Glomerular visceral epithelial cell (primary cell): Measurements from ENCODE around the gene CENPU.
"Not testable (repeated sequence)": the region's sequence is repeated elsewhere in the genome, so short reads cannot be mapped to it uniquely, and the experiment has no call there.

Experiments
- DNase-seq: peaks from one replicate; pipeline ENCODE4 v3.0.0-alpha.2; 2016; ENCODE audit errors: extremely low spot score

The CENPU gene

DNA sequence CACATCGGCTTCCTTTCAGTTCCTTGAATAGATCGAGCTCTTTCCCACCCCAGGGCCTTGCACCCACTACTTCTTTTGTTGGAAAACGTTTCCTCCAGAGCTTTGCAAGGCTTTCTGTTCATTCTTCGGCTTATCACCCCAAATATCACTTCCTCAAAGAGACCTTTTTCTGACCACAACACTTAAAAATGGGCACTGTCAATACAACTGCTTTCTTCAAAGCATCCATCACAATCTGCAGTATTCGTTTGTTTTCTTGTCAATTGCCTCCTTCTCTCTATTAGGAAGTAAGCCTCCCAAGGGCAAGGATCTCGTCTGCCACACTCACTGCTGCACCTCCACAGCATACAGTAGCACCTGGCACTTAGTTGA, 17.7 kb upstream of the CENPU start:
- DNase-seq: no peak

- DNase-seq: no peak
Measured at GRCh38 chr4:184750926-184751584, 17.2 kb upstream of the CENPU start.

- DNase-seq: no peak
Measured at GRCh38 chr4:184748251-184748652, 14.4 kb upstream of the CENPU start.

- DNase-seq: no peak
Measured at GRCh38 chr4:184747034-184747830, 13.3 kb upstream of the CENPU start.

DNA sequence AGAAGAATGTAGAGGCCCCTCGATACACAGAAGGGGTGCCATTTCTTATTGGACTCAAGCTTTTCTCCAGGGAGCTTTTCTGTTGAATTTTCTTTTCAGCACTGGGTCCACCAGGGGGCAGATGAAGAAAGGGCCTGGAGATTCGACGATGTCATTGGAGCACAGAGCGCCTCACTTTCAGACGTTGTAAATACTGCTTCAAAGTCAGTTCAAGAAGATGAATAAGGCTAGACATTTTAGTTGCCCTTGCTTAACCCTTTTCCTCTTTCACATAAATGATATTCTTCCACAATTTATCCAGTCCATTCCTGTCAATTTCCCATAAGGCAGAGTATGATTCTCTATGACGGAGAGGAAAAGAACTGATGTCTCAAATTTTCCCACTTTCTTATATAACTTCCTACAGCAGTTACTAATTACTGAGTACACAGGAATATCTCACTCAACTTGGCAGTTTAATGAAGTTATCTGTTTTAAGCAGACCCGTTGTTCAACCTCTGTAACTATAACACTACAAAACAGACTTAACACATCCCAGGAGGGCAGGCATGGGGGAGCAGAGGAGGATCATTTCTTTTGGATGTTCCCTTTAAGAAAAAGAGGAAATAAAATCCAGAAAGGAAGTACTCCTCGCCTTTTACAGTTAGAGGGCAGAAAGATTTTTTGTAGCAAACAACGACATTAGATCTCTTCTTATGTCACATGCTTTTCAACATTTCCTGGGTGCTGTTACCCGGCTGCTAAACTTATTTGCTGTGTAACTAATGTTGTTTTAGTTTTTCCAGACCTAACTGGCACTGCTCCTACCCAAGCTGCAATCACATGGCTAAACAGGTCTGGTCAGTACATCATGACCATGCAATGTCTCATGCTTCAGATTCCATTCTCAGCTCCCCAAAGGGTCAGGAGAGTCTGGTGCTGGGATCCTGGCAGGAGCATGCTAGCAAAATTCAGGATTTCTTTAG, 12.2 kb upstream of the CENPU start:
- peak; percentile 76 for DNase-seq

DNA sequence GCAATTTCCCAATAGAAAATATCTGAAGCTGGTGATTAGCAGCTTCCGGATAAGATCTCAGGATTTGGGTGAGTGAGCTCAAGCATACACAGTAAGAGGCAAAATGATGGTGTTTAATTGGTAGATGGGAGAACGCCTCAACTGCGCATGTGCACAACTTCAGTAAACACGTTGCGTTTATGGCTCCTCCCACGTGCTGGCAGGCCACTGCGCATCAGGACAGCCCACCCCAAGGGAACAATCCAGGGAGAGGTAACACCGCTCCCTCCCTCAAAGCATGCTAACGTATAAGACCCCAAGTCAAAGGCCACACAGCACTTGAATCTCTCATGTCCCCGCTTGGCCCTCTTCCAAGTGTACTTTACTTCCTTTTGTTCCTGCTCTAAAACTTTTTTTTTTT, 10.3 kb upstream of the CENPU start:
- no peak for DNase-seq

DNA sequence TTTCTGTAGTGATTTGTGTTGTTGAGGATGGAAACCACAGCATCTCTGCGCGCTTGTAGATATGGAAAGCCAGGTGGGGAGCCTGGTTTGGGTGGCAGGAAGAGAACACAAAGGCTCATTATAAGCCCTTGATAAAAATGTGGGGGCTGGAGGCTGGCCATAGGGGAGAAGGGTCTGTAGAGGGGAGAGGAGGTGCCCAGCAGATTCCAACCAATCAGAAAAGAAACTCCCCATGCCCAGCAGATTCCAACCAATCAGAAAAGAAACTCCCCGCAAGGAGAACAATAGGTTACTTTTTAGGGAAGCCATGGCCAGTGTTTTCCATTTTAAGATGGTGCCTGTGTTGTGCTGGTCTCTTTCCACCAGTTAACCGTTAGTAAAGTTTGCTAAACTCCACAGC, 9.8 kb upstream of the CENPU start:
- DNase-seq: no peak

GRCh38 chr4:184741651-184742050, 7.8 kb upstream of the CENPU start:
- not testable (repeated sequence) for DNase-seq

DNA sequence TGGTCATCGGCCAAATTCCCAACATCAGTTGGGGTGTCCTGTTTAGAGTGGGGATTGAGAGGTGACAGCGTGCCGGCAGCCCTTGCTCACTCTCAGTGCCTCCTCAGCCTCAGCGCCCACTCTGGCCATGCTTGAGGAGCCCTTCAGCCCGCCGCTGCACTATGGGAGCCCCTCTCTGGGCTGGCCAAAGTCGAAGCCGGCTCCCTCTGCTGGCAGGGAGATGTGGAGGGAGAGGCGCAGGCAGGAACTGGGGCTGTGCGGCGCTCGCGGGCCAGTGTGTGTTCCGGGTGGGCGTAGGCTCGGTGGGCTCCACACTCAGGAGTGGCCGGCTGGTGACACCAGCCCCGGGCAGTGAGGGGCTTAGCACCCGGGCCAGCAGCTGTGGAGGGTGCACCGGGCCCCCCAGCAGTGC, 7.1 kb upstream of the CENPU start:
- no peak for DNase-seq

GRCh38 chr4:184739575-184739974, 5.7 kb upstream of the CENPU start:
- DNase-seq: not testable (repeated sequence)

DNA sequence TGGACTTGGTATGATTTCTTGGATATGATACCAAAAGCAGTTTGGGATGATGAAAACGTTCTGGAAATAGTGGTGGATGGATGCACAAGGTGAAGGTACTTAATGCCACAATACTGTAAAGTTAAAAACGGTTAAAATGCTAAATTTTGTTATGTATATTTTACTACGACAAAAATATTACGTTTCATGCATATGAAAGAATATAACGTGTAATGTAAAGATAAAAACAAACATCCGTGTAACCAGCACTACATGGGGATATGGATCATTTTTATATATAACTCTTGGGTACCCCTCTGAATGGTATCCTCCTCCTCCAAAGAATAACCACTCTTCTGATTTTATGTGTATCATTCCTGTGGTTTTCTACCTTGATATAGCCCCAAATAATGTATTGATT, 862 bp upstream of the CENPU start:
- no peak for DNase-seq

- DNase-seq: peak; percentile 58
Measured at GRCh38 chr4:184732126-184732525, 1.8 kb downstream of the CENPU start.

DNA sequence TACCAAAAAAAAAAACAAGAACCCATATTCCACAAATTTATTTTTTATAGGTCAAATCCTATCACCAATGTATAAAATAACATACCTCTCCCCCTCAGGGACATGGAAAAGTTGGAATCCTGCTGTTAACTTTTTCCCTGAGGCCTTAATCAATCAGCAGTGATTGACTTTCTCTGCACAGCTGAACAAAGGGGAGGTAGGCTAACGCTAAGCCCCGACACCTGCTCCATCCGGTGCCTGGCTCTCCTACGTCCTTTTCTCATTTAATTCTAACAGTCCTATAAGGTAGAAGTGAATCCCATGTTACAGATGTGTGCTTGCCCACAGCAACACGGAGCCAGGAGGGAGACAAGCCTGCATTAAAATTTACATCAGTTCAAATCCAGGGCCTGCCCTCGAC, 2.8 kb downstream of the CENPU start:
- DNase-seq: no peak

DNA sequence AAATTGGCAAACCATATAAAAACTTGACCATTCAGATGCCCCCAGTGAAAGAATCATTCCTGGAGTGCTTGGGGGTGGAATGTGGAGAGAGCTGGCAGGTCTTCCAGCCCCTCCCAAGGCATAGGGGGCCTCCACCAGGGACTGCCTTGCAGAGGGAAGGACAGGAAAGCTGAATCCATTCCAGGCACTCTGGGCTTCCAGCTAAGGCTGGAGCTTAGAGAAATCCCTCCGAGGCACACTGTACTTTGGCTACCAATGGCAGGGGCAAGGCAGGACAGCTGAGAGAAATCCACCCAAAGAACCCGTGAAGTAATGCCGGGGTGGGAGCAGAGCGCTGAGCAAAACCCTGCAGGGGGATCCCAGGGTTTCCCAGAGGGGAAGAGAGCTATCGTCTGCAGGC, 4.0 kb downstream of the CENPU start:
- DNase-seq: no peak

GRCh38 chr4:184728858-184729257, 5.0 kb downstream of the CENPU start:
- DNase-seq: no peak

GRCh38 chr4:184727430-184727829, 6.5 kb downstream of the CENPU start:
- no peak for DNase-seq

- no peak for DNase-seq
Measured at GRCh38 chr4:184722798-184723197, 11.1 kb downstream of the CENPU start.

GRCh38 chr4:184721254-184721653, 12.6 kb downstream of the CENPU start:
- DNase-seq: no peak

DNA sequence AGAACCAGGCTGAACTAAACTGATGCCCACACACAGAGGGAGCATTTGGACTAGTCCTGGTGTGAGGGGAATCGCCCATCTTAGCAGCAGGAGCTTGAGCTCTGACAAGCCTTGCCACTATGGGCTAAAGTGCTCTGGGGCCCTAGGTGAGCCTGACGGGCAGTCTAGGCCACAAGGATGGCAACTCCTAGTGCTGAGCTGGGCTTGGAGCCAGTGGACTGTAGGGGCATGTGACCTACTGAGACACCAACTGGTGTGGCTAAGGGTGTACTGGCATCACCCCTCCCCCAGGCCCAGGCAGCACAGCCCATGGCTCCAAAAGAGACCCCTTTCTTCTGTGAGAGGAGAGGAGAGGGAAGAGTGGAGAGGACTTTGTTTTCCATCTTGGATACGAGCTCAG, 14.5 kb downstream of the CENPU start:
- no peak for DNase-seq

DNA sequence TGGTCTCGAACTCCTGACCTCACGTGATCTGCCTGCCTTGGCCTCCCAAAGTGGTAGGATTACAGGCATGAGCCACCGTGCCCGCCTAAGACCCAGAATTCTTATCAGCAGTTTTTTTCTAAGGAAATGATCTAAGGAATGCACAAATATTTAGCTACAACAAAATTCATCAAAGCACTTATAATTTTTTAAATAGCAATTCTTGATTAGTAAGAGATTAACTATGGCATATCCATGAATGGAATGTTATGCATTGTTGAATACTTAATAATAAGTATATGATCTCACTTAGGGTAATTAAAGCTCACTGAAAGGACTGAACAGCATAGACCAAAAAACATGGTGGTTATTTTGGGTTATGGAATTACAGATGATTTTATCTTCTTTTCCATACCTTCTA, 18.4 kb downstream of the CENPU start:
- no peak for DNase-seq

DNA sequence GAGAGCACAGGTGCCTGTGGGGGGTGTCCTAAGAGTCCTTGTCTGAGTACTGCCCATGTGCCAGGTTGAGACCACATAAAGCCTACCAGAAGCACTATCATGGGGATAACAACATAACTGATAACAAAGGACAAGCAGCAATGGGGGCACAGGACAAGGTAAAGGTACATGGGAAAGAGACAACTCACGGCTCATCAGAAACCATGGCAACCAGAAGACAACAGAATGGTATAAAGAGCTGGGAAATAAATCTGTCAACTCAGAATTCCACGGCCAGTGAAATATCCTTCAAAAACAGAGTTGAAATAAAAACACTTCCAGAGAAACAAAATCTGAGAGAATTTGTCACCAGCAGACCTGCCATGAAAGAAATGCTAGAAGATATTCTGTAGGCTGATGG, 20.0 kb downstream of the CENPU start:
- DNase-seq: no peak

- no peak for DNase-seq
Measured at GRCh38 chr4:184712322-184712721, 21.6 kb downstream of the CENPU start.
